ENCODE measurements around the gene DNAJB13.

DNAJB13 gene

GRCh38 chr11:74015919-74016684 lies 65.3 kb downstream of the DNAJB13 start:
- no peak for DNase-seq

- DNase-seq, result no peak
These were observed 66.8 kb downstream of the DNAJB13 start for GRCh38 chr11:74017631-74018030.

GRCh38 chr11:74018331-74019005 lies 67.6 kb downstream of the DNAJB13 start:
- DNase-seq, result peak; percentile 6

- no peak for DNase-seq
These were observed 68.4 kb downstream of the DNAJB13 start for GRCh38 chr11:74019104-74019738.

- DNase-seq, result no peak
These were observed 69.0 kb downstream of the DNAJB13 start for GRCh38 chr11:74019860-74020259.
